ENCODE results near the gene PIANP.
"Not testable (repeated sequence)": the region's sequence is repeated elsewhere in the genome, so short reads cannot be mapped to it uniquely, and the experiment has no call there.

The PIANP gene

DNA sequence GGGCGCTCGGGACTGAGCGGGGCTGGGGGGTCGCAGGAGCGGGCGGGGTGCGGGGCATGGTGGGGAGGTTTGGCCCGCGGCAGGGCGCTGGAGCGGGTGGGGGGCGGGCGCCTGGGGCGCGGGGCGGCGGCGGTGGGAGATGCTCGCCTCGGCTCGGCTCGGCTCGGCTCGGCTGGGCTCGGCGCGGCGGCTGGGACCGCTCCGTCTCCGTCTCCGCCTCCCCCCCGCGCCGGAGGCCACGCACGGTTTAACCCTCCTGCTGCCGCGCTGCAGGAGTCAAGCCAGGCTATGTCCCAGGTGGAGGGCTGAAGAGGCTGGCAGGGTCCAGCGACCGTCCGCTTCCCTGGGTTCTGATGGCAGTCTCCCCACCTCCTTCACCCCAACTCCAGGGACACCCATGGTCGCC, at the start of gene PIANP:
Gene PIANP, minus strand, starts transcription at position 170 of the 406 bp plus-strand sequence. CDS start 2,754 bp downstream, outside the sequence.
- no peak for DNase-seq

DNA sequence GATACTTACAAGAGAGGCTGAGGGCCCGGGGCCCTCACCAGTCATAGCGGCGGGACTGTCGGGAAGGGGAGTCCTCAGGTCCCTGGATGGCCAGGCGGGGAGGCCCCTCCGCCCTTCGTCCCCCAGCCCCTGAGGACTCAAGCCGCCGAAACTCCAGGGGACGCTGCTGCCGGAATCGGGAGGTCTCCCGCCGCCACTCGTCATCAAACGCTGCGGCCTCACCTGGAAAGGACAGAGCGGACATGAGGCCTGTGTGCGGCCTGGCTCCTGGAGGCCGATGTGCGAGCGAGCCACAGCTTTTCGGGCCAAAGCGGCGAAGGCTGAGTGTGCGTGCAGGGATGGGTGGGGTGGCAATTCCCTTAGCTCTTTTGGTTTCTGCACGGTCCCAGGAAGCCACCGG, 48.1 kb upstream of the PIANP start:
- DNase-seq: no peak

- no peak for DNase-seq
Measured at GRCh38 chr12:6747216-6747615, 46.6 kb upstream of the PIANP start.

DNA sequence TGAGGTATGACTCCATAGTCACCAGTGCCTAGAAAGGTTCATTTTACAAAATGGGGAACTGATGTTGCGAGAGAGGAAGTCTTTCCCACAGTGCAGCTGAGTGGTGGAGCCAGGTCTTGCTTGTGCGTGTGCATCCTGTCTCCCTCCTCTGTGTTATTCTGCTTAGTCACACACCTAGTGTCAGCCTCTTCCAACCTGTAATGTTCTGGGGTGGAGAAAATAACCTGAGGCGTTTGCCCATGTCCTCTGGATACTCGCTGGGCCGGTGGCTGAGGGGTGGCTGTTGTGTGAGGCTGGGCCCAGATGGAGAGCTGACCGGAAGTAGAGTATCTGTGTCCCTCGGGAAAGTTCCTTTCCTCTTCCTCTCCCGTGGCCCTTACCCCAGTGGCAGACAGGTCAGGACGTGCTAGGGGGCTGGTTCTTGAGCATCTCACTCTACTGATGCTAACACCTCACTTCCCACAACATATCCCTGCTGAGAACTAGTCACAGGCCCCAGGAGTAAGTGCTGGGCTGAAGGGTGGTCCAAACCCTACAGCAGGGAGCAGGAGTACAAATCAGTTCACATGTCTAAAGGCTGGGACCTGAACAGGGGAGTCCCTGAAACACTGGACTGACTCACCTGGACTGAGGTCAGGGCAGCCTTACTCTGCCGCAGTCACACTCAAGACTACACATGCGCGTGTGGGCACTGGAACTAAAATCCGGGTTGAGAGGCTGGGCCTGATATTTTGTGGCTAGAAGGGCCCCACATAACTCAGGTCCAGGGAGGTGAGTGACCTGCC, 45.3 kb upstream of the PIANP start:
- DNase-seq: no peak

DNA sequence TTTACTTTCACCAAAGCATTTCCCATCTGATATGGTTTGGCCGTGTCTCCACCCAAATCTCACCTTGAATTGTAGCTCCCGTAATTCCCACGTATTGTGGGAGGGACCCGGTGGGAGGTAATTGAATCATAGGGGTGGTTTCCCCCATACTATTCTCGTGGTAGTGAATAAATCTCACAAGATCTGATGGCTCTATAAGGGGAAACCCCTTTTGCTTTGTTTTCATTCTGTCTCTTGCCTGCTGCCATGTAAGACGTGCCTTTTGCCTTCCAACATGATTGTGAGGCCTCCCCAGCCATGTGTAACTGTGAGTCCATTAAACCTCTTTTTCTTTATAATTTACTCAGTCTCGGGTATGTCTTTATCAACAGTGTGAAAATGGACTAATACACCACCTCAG, 42.7 kb upstream of the PIANP start:
- not testable (repeated sequence) for DNase-seq

DNA sequence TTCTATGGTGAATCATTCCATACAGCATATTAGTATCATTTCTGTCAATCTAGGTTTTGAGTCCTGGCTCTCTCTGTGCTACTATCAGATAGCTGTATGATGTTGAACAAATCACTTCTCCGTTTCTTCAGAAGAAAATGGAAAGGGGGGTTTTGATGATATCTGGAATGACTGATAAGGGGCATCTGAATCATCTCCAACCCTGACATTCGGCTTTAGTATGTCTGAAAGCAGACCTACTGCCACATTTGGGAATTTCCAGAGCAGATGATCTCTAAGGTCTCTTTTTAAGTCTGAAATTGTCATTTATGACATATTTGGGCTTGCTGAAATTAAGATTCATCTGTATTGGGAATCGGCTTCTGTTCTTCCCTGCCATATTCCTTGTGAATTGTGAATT, 42.2 kb upstream of the PIANP start:
- DNase-seq: no peak

- not testable (repeated sequence) for DNase-seq
Measured at GRCh38 chr12:6742080-6742479, 41.5 kb upstream of the PIANP start.

DNA sequence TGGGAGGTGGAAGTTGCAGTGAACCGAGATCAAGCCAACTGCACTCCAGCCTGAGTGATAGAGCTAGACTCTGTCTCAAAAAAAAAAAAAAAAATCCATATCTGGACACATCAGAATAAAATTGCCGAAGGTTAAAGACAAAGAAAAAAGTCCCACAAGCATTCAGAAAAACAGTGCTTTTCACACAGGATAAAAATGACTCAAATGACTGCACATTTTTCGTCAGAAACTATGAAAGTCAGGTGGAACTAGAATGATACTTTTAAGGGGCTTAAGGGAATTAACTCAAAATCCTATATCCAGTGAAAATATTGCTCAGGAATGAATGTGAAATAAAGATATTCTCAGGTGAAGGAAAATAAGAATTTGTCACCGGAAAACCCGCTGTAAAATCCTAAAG, 36.1 kb upstream of the PIANP start:
- DNase-seq: no peak

DNA sequence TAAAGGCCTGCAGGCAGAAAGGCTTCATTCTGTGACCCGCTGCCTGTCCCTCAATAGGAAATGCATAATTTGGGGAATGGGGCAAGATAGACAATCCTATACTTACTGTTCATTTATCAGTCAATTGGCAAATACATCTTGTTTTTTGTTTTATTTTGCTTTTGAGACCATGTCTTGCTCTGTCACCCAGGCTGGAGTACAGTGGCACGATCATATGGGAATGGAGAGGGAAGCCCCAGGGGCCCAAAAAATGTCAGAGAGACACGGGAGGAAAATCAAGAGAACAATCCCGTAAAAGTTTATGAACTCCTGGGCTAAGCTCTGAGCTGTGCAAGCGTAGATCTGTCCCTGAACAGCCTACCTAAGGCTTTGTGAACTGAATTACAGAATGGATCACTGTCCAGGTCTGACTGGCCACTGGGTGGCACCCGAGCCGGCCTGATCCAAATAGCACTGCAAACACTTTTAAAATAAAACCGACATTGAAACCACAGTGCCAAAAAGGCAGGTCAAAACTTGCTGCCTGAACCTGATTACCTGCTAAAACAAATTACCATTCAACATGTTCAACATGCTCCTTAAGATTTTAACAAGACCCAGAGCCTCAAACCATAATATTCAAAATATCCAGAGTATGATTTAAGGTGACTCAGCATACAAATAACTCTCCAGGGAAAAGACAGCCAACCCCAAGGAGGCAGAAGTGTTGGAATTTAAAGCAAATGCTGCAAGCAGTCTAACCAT, 35.0 kb upstream of the PIANP start:
- DNase-seq: peak in 1 of 2 experiments; percentile 57

GRCh38 chr12:6734506-6735387, 34.1 kb upstream of the PIANP start:
- no peak for DNase-seq

DNA sequence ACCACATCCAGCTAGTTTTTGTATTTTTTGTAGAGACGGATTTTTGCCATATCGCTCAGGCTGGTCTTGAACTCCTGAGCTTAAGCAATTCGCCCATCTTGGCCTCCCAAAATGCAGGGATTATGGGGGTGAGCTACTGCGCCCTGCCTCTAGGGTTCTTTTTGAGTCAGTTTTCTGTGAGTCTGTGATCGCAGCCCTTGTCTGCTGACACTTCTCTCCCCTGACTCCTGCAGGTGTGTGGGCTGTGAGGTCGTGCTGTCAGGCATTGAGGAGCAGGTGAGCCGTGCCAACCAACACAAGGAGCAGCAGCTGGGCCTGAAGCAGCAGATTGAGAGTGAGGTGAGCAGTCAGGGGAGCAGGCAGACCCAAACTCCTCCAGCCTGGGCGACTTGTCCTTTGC, 29.6 kb upstream of the PIANP start:
- no peak for DNase-seq

DNA sequence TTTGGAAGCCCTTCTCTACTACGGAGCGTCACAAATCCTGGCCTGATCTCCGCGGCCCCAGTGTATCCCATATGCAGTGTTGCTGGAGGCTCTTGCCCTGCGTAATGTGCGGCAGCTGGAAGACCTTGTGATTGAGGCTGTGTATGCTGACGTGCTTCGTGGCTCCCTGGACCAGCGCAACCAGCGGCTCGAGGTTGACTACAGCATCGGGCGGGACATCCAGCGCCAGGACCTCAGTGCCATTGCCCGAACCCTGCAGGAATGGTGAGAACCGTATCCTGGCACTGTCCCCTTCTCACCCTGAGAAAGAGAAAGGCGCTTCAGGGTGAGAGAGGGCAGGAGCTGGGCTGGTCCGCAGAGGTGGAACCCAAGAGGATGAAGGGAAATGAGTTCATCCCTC, 28.6 kb upstream of the PIANP start:
- no peak for DNase-seq

DNA sequence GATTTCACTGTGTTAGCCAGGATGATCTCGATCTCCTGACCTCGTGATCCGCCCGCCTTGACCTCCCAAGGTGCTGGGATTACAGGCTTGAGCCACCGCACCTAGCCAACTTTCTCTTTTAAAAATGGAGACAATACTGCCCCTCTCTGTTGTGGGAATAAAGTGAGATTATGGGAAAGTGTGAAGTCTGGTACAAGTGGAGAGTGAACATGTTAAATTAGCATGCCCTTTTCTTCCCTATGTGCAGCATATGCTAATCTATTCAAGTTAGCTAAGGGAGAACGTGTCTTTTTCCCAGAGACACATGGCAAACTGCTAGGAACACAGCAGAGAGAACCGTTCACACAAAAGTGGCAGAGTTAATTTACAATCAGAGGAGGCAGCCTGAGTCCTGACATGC, 24.7 kb upstream of the PIANP start:
- no peak for DNase-seq

- DNase-seq: peak in 1 of 2 experiments; percentile 59
Measured at GRCh38 chr12:6724409-6724797, 23.8 kb upstream of the PIANP start.

GRCh38 chr12:6723607-6724408, 23.2 kb upstream of the PIANP start, which contains the start of gene COPS7A:
TSS of gene COPS7A (plus strand) at chr12:6724046. CDS start at chr12:6724657, 611 bp downstream.
- DNase-seq: peak; percentile 98 to 99

- DNase-seq: no peak
Measured at GRCh38 chr12:6722863-6723262, 22.2 kb upstream of the PIANP start.

- no peak for DNase-seq
Measured at GRCh38 chr12:6716874-6717437, 16.3 kb upstream of the PIANP start.

- DNase-seq: not testable (repeated sequence)
Measured at GRCh38 chr12:6716031-6716873, 15.6 kb upstream of the PIANP start.

DNA sequence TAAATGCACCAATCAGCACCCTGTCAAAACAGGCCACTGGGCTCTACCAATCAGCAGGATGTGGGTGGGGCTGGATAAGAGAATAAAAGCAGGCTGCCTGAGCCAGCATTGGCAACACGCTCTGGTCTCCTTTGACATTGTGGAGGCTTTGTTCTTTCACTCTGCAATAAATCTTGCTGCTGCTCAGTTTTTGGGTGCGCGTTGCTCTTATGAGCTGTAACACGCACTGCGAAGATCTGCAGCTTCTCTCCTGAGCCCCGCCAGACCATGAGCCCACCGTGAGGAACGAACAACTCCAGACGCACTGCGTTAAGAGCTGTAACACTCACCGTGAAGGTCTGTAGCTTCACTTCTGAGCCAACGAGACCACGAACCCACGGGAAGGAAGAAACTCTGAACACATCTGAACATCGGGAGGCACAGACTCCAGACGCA, 8.4 kb upstream of the PIANP start:
- DNase-seq: no peak

DNA sequence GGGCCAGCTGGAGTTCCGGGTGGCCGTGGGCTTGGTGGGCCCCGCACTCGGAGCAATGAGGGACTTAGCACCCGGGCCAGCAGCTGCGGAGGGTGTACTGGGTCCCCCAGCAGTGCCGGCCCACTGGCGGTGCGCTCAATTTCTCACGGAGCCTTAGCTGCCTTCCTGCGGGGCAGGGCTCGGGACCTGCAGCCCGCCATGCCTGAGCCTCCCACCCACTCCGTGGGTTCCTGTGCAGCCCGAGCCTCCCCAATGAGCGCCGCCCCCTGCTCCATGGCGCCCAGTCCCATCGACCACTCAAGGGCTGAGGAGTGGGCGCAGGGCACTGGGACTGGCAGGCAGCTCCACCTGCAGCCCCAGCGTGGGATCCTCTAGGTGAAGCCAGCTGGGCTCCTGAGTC, 7.7 kb upstream of the PIANP start:
- DNase-seq: not testable (repeated sequence)

DNA sequence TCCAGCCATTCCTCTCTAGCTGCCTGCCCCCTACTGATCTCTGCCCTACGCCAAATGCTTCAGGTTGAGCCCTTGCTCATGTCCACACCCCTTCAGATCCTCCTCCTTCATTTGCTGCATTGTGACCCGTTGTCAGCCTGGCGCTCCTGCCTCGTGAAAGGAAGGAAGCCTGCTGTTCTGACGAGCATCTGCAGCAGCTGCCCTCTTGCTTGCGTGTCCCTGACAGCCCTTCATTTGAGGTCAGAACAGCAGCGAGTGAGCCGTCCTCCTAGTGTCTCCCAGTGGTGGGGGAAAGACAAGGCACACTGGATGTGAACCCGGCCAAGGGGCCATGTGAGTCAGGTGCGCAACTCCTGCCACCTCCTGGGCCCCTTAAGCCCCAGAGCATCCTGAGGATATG, 3.0 kb upstream of the PIANP start:
- DNase-seq: no peak
